Cardiac muscle cell (in vitro differentiated cells and primary cell): ENCODE data around the gene SERPIND1. TPM values are rescaled to one million over a fixed set of nuclear protein-coding genes. Genes with fewer than 3 reads are reported as not detected.
A peak's percentile ranks its signal among the peaks of the same experiment; 100 is the strongest.

Source experiments
- DNase-seq, 2 donors: peaks; one replicate each; pipeline versions ENCODE4 v3.0.0 to v3.0.0-alpha.2; 2010 to 2017; ENCODE audit warnings: low read depth in 1 of 2, low spot score in 1 of 2
- H3K27ac ChIP-seq: fragments of 200-600 bp; sonication (generic); 2 replicates; pipeline ENCODE4 v1.5.1; 2016
- H3K27me3 ChIP-seq: fragments of 200-600 bp; sonication (generic); 2 replicates; pipeline ENCODE4 v1.6.0; 2016; ENCODE audit warnings: control low read depth
- H3K36me3 ChIP-seq: fragments of 200-600 bp; sonication (generic); 2 replicates; pipeline ENCODE4 v1.5.1; 2016; ENCODE audit warnings: control low read depth
- H3K4me1 ChIP-seq: fragments of 200-600 bp; sonication (generic); 2 replicates; pipeline ENCODE4 v1.8.1; 2017; ENCODE audit warnings: low read depth, mild to moderate bottlenecking, mixed run types
- H3K4me3 ChIP-seq: fragments of 200-600 bp; sonication (generic); 2 replicates; pipeline ENCODE4 v1.5.1; 2016; ENCODE audit warnings: mild to moderate bottlenecking
- H3K9me3 ChIP-seq: fragments of 200-600 bp; sonication (generic); 2 replicates; pipeline ENCODE4 v1.5.1; 2017; ENCODE audit warnings: low read depth, mild to moderate bottlenecking, control low read depth
- CTCF ChIP-seq: IDR thresholded peaks from 2 replicates; pipeline ENCODE4 v1.5.1; 2012; ENCODE audit warnings: low read depth, mild to moderate bottlenecking, low read length
- polyA plus RNA-seq: library from polyadenylated mRNA; unstranded; fragments of >200 nt; fragmentation: Nextera tagmentation; extraction: Ambion mirVana; gene quantifications from 2 replicates; pipeline ENCODE4 v1.2.1, GENCODE V29; 2016
- total RNA-seq: library from RNA; depleted of rRNA; stranded (reverse); fragments of >200 nt; gene quantifications from 2 replicates; pipeline ENCODE4 v1.2.3, GENCODE V29; 2016

SERPIND1 gene
- total and polyA plus RNA-seq, 2 experiments from 2014 or later, result 0.94 to 1.3 TPM

GRCh38 chr22:20787223-20787622, 13.3 kb downstream of the SERPIND1 start:
- Histone ChIP-seq H3K27me3 (no peaks in the 10 kb centered on the region), H3K36me3 (no peaks in the 10 kb centered on the region), H3K4me3 (no peak overlapping the region), H3K27ac (peak overlapping the region; percentile 82), H3K4me1 (peaks cover 42% of the 10 kb centered on the region), H3K9me3 (no peaks in the 10 kb centered on the region)
- no peak for DNase-seq
- no peak for TF ChIP-seq CTCF

- DNase-seq, result peak in 1 of 2 donors; percentile 27
- Histone ChIP-seq H3K4me1 (peaks cover 42% of the 10 kb centered on the region), H3K27ac (peak overlapping the region; percentile 82)
These were observed 14.1 kb downstream of the SERPIND1 start for GRCh38 chr22:20787746-20788626.

GRCh38 chr22:20788627-20789344, 14.9 kb downstream of the SERPIND1 start:
- TF ChIP-seq CTCF, result no peak
- Histone ChIP-seq H3K4me3 (no peak overlapping the region), H3K27ac (no peak overlapping the region), H3K9me3 (no peaks in the 10 kb centered on the region), H3K27me3 (no peaks in the 10 kb centered on the region), H3K36me3 (no peaks in the 10 kb centered on the region), H3K4me1 (peaks cover 38% of the 10 kb centered on the region)
- DNase-seq, result no peak

More at GRCh38 chr22:20787746-20788626, 14.1 kb downstream of the SERPIND1 start:
- no peaks in the 10 kb centered on the region for H3K9me3 ChIP-seq
- H3K4me3 ChIP-seq, result no peak overlapping the region
- no peaks in the 10 kb centered on the region for H3K27me3 ChIP-seq
- TF ChIP-seq CTCF, result no peak
- no peaks in the 10 kb centered on the region for H3K36me3 ChIP-seq

- no peaks in the 10 kb centered on the region for H3K9me3 ChIP-seq
- H3K27ac ChIP-seq, result no peak overlapping the region
- no peaks in the 10 kb centered on the region for H3K36me3 ChIP-seq
- H3K4me1 ChIP-seq, result peaks cover 24% of the 10 kb centered on the region
- no peak for TF ChIP-seq CTCF
- no peak overlapping the region for H3K4me3 ChIP-seq
- no peak for DNase-seq
- H3K27me3 ChIP-seq, result no peaks in the 10 kb centered on the region
These were observed 18.5 kb downstream of the SERPIND1 start for GRCh38 chr22:20792221-20792965.

- peaks cover 16% of the 10 kb centered on the region for H3K4me1 ChIP-seq
- DNase-seq, result peak in 1 of 2 donors; percentile 35
- H3K9me3 ChIP-seq, result no peaks in the 10 kb centered on the region
- H3K36me3 ChIP-seq, result peaks cover 4% of the 10 kb centered on the region
- no peak overlapping the region for H3K27ac ChIP-seq
- no peak for TF ChIP-seq CTCF
- H3K4me3 ChIP-seq, result no peak overlapping the region
- H3K27me3 ChIP-seq, result no peaks in the 10 kb centered on the region
These were observed 19.2 kb downstream of the SERPIND1 start for GRCh38 chr22:20792966-20793728.
